UCSD-AML1 (cell line): ENCODE measurements around the gene METAP1.
A peak's percentile ranks its signal among the peaks of the same experiment; 100 is the strongest.
"Not testable (repeated sequence)": the region's sequence is repeated elsewhere in the genome, so short reads cannot be mapped to it uniquely, and the experiment has no call there.

Experiments
- DNase-seq: peaks from one replicate; lab custom pipeline; 2025; ENCODE audit not compliant: unreplicated experiment; lab: John Stamatoyannopoulos, UW

The METAP1 gene

GRCh38 chr4:98996765-98997068, 1.2 kb downstream of the METAP1 start:
- DNase-seq, result peak; percentile 14

- DNase-seq, result no peak
These were observed 1.6 kb downstream of the METAP1 start for GRCh38 chr4:98997166-98997565.

- no peak for DNase-seq
These were observed 3.0 kb downstream of the METAP1 start for GRCh38 chr4:98998551-98998950.

- DNase-seq, result no peak
These were observed 6.8 kb downstream of the METAP1 start for GRCh38 chr4:99002279-99002678.

GRCh38 chr4:99008051-99008450, 12.5 kb downstream of the METAP1 start:
- DNase-seq, result no peak

- DNase-seq, result no peak
These were observed 16.4 kb downstream of the METAP1 start for GRCh38 chr4:99011910-99012309.

- no peak for DNase-seq
These were observed 17.9 kb downstream of the METAP1 start for GRCh38 chr4:99013402-99013843.

- DNase-seq, result no peak
These were observed 18.5 kb downstream of the METAP1 start for GRCh38 chr4:99013884-99014523.

- no peak for DNase-seq
These were observed 25.9 kb downstream of the METAP1 start for GRCh38 chr4:99021386-99021785.

- DNase-seq, result no peak
These were observed 27.0 kb downstream of the METAP1 start for GRCh38 chr4:99022566-99022965.

- not testable (repeated sequence) for DNase-seq
These were observed 28.3 kb downstream of the METAP1 start for GRCh38 chr4:99023800-99024251.

GRCh38 chr4:99024481-99025275, 29.2 kb downstream of the METAP1 start:
- no peak for DNase-seq

- DNase-seq, result no peak
These were observed 30.0 kb downstream of the METAP1 start for GRCh38 chr4:99025506-99025905.

GRCh38 chr4:99027304-99027703, 31.8 kb downstream of the METAP1 start:
- no peak for DNase-seq

GRCh38 chr4:99028187-99028586, 32.7 kb downstream of the METAP1 start:
- no peak for DNase-seq

- DNase-seq, result no peak
These were observed 33.7 kb downstream of the METAP1 start for GRCh38 chr4:99029018-99029735.

GRCh38 chr4:99029852-99030251, 34.3 kb downstream of the METAP1 start:
- DNase-seq, result no peak

- no peak for DNase-seq
These were observed 38.4 kb downstream of the METAP1 start for GRCh38 chr4:99033956-99034355.

- DNase-seq, result no peak
These were observed 42.7 kb downstream of the METAP1 start for GRCh38 chr4:99038213-99038612.

- DNase-seq, result no peak
These were observed 47.8 kb downstream of the METAP1 start for GRCh38 chr4:99043346-99043745.

- DNase-seq, result no peak
These were observed 52.2 kb downstream of the METAP1 start for GRCh38 chr4:99047710-99048109.

GRCh38 chr4:99052902-99053301, 57.4 kb downstream of the METAP1 start:
- no peak for DNase-seq
